GM19023 (cell line): Measurements from ENCODE around the gene RHEBL1.

Source experiments
- ATAC-seq: cut with Tn5 transposase; IDR thresholded peaks from one replicate; pipeline ENCODE4 v1.9.1; 2021; ENCODE audit warnings: mild to moderate bottlenecking, moderate library complexity; ENCODE audit not compliant: unreplicated experiment

Gene RHEBL1

DNA sequence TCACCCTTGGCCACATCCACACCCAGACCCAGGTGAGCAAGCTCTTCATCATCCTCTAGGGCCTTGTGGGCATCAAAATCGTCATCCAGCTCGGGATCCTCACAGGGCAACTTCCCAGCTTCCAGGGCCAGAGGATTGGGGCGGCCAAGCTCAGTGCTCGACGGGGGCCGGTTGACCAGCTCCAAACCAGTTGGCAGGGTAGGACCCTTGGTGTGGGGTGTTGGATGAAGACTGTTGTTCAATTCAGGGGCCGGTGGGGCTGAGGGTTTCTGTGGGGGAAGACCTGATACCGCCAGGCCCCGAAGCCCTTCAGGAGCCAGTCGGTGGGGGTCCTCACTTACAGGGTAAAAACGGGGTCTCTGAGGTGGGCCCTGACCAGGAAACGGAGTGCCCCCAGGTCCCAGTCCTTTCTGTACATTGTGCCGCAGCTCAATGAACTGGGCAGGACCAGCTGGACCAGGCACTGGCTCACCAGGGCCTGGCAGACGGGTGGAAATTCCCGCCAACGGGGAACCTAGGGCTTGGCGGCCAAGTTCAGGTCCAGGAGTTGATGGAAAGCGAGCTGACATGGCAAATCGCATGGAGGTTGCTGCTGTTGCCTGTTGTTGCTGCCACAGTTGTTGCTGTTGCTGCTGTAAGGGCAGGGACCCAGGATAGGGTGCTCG is 31.4 kb downstream of the RHEBL1 start:
- ATAC-seq: no peak

DNA sequence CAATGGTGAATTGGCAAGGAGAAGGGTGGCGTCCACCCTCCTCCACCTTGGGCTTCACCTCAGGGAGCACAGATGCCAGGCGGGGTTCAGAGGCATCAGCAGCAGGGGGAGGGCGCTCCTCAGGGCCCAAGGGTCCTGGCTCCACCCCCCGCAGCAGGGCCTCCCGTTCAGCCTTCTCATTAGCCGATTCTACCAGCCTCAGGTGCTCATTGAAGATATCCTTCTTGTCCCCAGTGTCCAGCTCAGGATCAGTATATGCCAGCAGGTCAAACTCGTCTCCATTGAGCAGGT is 31.9 kb downstream of the RHEBL1 start:
- no peak for ATAC-seq

DNA sequence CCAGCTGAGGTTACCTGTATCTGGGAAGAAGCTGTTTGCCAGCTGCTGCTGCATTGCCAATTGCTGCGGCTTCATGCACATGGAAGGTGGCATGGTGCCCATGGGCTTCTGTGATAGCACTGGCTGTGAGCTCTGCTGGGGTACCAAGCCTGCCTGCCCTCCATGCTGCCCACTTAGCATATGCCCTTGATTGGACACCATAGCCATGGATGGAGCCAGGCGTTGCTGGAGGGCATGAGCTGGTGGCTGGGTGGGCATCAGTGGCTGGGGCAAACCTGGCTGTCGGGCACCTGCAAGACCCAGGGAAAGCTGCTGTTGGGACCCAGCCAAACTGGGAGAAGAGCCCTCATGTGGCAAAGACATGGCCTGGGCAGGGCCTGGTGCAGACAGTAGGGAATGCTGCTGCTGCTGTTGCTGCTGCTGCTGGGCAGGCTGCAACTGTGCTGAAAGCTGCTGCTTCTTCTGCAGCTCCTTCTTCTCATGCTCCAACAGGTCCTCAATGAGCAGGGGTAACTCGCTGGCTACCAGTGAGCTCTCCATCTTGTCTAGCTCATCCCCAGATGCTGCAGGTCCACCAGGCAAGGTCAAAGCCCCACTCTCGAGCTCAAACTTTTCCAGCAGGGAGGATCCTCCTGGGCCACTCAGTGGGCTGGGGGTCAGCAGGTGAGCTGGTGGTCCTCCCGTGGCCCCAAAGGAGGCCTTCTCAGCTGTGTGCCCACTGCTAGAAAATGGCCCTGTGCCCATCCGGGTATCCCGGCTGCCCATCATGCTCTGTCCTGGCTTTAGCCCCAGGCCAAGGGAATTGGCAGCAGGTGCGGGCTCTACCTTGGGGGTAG is 32.5 kb downstream of the RHEBL1 start:
- no peak for ATAC-seq

DNA sequence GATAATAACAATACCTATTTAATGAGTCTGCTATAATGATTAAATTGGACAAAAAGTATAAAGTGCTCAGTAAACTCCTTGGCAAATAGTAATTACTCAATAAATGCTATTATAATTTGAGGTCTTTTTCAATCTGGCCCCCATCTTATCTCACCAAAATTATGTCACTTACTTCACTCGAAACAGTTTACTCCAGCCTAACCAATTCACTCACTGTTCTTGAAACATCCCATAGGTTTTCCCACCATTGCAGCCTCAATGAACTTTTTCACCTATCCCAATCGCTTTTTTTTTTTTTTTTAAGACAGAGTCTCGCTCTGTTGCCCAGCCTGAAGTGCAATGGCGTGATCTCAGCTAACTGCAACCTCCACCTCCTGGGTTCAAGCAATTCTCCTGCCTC is 33.8 kb downstream of the RHEBL1 start:
- ATAC-seq: no peak

DNA sequence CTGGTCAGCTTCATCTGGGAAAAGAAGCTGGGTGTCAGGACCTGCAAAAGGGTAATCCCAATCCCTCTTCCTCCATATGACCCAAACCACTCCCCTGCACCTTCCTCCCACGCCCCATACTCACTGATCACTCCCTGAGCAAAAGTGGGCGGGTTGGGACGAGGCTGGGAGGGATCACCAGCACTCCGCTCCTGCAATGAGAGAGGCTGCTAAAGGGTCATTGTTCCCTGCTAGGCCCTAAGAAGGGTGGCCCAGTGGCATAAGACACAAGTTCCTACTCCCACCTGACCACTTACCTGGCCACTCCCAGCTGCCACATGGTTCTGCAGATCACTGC is 35.5 kb downstream of the RHEBL1 start:
- no peak for ATAC-seq

DNA sequence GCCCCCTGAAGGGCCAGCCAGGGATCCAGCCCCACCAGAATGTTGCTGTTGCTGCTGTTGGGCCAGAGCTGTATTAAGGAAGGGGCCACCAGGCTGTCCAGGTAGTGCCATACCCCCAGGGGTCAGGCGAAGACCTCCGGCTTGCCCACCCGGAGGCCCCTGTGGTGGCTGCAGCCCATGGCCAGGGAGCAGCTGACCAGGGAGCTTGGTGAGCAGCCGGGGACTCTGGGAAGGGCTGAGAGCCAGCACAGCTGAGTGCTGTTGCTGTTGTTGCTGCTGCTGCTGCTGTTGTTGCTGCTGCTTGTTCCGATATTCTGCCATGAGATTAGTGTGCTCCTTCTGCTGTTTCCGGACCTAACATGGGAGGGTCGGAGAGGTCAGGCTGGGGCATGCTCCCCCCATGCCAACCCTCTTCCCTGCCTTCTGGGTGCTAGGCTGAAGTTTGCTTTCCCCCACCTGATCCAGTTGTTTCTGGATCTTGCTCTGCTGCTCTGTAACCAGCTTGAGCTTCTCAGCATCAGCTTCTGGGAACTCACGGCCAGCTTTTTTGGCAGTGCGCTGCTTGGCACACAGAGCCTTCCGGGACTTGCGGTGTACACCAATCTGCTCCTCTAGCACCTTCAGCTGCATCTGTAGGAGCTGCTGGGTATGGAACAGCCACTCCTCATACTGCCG is 36.0 kb downstream of the RHEBL1 start:
- ATAC-seq: no peak

DNA sequence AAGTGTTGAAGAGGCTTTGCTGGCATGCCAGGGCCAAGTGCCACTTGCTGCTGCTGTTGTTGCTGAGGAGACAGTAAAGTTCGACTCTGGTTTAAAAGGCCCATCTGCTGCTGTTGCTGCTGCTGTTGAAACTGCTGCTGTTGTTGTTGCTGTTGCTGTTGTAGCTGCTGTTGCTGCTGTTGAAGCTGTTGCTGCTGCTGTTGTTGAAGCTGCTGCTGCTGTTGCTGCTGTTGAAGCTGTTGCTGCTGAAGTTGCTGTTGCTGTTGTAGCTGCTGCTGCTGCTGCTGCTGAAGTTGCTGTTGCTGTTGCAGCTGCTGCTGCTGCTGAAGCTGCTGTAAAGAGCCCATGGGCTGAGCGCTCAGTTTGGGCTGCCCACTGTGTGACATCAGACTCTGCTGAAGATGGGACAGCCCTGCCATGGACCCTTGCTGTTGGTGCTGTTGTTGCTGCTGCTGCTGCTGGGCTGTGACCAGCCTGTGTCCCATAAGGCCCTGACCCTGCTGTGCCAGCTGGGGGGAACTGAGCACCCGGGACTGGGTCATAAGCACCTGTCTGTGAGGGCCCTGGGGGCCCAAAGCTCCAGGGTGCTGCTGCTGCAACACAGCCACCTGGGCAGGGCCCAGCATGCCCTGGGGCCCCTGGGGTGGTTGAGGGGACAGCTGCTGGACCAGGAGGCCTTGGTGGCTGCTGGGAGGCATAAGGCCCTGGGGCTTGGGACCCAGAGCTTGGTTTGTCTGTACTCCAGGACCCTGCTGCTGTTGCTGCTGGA is 36.9 kb downstream of the RHEBL1 start:
- no peak for ATAC-seq

DNA sequence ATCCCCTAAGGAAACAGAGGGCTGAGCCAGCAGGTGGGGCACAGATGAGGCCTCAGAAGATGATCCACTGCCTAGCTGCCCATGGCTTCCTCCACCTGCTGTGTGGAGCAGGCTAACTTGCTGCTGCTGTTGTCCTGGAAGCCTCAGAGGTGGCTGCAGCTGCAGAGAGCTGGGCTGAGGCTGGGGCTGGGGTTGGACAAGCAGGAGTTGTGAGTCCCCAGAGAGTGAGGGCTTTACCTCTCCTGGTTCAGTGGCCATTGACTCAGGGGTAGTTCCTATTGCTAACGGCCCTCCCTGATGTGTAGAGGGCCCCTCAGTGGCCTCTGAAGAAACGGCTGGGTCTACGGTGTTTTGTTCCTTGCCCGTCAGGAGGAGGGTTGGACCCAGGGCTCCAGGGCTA is 37.5 kb downstream of the RHEBL1 start:
- ATAC-seq: no peak

DNA sequence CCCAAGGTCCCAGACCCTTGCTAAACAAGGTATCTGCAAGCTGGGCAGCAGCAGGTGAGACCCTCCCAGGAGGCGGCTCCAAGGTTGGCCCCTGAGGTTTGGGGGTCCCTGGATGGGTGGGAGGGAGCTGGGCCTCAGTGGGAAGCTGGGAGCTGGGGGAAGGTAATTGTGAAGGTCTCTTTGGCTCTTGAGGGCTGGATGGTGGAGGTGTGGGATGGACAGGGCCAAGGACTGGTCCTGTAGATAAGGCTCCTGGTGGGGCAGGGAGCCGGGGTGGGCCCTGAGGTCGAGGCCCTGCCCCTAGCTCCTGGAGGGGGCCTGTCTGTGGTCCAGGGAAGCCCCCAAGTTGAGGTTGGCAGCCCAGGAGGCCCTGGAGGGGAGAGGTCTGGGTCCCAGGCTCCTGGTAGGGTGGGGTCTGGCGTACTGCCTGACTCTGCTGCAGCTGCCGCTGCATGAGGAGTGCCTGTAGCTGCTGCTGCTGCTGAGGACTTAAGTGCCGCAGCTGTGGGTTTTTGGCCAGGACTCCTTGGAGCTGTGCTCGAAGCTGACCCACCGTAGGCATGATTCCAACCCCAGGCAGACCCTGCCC is 38.1 kb downstream of the RHEBL1 start:
- ATAC-seq: no peak

DNA sequence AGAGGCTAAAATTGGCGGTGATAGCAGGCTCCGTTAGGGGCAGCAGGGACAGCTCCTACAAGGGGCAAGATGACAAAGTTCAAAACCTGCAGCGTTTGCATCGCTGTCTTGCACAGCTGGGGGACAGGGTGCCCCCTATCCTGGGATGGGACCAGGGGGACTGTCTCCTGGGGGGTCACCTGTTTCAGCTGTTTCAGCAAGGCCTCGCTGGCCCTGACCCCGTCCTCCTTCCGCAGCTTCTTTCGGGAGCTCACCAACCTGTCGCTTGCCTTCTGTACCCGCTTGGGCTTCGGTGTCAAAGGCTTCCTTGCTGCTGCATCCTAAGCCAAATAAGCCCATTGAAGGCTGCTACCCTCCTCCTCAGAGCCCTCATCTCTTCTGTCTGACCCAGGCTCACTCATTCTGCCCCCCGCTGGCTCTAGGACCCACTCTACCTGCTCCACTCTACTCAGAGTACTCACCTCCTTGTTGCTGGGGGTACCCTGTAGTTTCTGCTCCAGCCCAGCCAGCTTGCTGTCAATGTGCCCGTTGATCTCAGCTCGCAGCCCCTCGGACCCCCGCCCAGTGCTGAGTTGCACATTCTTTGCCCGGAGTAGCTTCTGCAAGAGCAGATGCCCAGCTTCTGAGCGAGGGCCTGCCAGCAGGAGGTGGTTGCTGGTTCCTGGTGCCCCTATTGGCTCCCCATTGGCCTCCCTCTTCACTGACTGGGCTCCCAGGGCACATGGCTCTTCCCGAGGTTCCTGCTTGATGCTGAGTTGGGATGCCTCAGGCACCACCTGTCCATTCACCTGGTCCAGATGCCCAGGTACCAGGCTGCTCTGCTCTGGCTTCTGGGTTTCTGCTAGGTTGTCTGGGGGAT is 38.8 kb downstream of the RHEBL1 start:
- ATAC-seq: no peak

DNA sequence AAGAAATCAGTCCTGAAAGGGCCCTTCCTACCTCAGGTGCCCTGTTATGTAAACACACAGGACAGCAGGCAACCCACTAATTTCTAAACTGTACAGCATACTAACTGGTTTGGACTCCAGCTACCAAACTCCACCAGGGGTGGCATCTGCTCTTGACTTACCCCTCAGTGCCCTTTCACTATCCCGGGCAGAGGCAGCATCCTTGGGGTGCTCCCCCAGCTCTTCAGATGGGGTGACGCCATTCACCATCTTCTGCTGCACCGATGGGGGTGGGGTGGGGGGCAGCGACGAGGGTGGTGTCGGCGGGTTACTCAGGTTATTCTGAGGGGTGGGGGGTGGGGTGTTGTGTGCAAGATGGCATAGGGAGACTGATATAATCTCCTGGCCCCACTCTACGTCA is 39.7 kb downstream of the RHEBL1 start:
- ATAC-seq: no peak

DNA sequence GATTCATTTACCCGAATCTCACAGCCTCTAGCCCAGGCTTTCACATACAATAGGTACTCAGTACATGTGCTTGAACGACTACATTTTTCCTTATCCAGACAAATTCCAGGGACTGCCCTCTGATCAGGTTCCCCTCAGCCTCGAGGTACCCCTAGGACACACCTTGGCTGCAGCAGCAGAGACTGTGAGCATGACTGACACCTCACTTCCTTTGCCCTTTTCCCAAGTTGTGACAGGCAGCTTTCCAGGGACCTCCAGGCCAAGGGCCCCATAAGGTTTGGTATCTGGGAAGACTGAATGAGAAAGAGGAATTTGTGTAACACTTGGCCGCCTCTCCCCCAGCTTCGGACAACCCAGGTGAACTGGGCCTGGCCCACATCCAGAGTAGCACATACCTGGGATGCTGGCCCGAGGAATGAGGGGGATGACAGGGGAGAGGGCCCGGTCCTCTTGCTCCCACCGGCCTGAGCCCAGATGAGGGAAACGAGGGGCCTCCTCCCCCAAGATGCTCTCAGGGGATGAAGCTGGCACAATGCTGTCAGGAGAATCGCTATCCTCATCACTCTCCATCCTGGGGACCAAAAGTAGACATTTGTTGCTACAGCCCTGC is 41.0 kb downstream of the RHEBL1 start:
- ATAC-seq: no peak

DNA sequence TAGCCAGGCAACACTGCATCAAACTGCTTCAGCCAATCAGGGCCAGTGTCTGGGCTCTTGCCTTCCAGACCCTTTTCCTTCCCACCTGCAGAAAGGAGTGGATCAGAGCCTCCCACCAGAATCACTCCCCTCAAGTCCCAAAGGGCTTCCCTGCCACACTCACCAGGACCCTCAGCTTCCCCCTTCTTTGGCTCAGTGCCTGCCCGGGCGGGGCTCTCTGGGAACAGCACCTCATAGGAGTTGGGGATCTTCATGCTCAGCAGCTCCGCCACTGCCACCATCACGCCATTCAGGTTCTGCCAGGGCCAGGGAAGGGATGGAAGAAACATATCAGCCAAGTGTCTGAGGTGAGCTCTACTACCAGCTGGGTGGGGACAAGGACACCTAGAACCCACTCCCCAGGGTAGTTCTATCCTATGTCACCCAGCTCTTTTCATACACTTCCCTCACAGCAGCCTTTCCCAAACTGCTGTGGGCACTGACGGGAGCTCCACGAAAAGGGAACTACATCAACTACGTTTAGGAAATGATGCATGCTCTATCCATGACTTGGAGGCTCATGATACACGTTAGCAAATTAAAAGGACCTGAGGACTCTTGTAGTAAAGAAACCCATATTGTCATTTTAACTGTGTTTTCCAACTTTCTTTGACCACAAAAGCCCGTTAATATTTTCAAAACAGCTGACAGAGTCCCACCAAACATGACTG is 41.8 kb downstream of the RHEBL1 start:
- ATAC-seq: no peak

DNA sequence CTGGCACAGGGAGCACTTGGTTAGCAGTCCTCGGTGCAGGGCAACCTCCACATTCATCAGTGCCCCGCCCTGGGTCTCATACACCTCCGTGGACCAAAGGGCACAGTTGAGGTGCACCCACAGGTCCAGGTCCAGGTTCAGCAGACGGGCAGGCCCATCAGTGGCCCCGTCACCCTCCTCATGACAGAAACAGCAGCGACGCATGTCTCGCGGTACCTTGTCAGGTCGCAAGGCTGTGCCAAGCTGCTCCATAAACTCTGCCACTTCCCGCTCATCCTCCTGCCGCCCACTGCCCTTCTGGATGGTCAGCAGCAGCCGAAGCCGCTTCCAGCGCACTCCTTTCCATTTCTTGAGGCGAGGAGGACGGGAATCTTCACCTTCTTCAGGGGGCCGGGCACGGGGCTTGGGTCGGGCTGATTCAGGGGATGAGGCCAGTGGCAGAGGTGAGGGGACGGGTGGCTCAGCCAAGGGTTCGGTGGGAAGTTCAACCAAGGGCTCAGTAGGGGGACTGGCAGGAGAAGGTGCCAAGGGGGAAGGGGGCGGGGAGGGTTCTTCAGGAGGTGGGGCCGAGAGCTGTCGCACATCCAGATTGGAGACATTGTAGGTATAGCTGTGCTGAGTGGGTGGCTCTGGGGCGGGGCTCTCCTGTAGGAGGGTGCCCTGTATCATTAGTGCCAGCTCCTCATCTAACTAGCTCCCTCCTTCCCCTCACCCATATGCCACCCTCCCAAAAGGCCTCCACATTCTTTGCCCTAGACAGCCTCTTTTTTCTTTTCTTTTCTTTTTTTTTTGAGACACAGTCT is 42.9 kb downstream of the RHEBL1 start:
- ATAC-seq: no peak

DNA sequence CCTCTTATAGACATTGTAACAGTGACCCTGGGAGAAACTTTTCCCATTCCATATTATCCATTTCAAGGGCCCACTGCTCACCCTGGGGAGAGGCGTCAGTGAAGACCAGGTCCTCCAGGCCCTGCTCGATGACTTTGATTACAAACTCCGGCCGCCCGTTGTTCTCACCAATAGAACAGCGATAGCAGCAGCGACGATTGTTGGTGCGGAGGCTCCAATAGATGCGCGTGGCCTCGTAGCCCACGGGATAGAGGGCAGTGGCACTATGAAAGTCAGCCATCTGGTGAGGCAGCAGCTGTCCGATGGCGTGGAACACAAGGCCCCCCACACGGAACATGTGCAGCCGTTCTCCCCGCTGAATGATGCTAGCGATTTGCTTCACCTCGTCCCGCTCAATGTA is 43.7 kb downstream of the RHEBL1 start:
- ATAC-seq: no peak

DNA sequence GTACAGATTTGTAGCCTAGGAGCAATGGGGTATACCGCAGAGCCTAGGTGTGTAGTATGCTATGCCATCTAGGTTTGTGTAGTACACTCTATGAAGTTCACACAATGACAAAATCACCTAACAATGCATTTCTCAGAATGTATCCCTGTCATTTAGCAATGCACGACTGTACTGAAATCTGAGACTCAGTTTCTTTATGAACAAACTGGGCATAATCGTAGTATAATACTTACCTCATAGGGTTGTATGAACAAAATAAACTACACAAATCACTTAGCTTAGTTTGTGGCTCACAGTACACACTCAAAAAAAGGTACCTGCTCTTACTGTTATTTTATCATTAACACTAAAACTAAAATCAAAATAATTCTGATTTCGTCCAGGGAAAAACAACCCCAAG is 44.3 kb downstream of the RHEBL1 start:
- no peak for ATAC-seq

DNA sequence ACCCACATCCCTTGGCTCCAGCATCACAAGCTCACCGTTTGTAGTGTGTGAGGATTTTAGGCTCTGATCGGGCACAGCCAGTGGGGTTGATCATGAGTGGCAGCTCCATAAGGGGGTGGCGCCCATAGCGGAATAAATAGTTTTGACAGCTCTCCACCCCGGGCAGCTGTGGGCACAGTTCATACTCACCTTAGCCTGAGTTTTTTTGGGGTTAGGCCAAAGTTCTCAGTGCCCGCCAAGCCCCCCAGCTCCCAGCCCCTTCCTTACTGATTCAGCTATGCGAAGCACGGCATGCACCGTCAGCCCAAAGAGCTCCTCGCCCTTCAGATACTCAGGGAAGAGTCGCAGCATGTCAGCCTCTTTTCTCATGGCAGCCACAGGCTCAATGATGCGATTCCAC is 45.2 kb downstream of the RHEBL1 start:
- no peak for ATAC-seq

DNA sequence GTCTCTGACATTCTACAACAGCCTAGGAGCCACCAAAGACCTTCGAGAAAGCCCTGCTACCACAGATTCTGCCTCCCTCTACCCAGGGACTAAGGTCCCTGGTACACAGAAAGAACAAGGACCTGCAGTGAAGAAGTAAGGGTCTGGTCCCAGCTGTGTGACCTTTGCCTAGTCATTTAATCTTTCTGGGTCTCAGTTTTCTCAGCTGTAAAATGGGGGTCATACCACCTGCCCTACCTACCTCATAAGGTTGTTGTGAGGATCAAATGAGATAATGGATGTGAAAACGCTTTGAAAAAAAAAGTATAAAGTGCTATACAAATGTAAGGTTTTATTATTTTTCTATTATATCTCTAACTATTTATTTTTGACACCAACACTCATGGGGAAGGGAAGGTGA is 46.0 kb downstream of the RHEBL1 start:
- ATAC-seq: no peak
